GM18861 (cell line): ENCODE data around the gene ANG.
"Not testable (repeated sequence)": the region's sequence is repeated elsewhere in the genome, so short reads cannot be mapped to it uniquely, and the experiment has no call there.

ENCODE experiments used
- ATAC-seq: cut with Tn5 transposase; IDR thresholded peaks from one replicate; pipeline ENCODE4 v1.9.1; 2021; ENCODE audit not compliant: unreplicated experiment

The ANG gene

GRCh38 chr14:20688167-20688839 is at the start of gene ANG:
TSS of gene ANG (plus strand) at chr14:20688764. CDS start at chr14:20693565, 4,801 bp downstream.
- no peak for ATAC-seq

GRCh38 chr14:20641591-20641990 is 47.0 kb upstream of the ANG start, which contains the start of gene OR6S1:
TSS of gene OR6S1 (minus strand) at chr14:20641691. CDS start at chr14:20641691, 0 bp downstream.
- ATAC-seq = no peak

DNA sequence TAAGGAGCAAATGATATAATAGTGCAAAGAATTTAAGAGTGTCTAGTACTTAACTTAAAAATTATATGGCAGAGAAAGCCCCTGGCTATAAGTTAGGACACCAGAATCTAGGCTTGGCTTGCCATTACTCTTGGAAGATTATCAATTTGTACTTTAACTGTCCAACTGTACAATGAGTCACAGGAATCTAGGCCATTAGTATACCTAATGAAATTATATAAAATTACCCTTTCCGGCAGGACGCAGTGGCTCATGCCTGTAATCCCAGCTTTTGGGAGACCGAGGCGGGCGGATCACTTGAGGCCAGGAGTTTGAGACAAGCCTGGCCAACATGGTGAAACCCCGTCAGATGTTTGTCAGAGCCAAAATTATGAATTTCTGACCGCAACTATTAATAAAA is 46.4 kb upstream of the ANG start:
- no peak for ATAC-seq

GRCh38 chr14:20642755-20643154 is 45.8 kb upstream of the ANG start:
- not testable (repeated sequence) for ATAC-seq

GRCh38 chr14:20644520-20644919 is 44.0 kb upstream of the ANG start:
- no peak for ATAC-seq

DNA sequence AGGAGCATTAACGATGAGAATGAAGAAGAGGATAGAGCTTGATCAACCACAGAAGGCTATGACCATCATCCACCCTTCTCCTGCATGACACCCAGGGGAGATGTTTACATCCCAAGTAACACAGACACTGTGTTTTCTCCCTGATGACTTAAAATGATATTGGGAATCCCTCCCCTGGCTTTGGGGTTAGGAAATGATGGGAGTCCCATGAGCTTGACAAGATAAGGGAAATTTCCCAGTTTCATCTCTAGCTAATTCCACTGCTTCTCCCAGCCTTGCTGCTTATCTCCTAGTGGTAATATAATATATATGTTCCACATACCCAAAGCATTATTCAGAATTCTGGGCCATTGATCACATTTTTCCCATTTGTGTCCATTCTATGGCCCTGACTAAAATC is 43.1 kb upstream of the ANG start:
- ATAC-seq = no peak

DNA sequence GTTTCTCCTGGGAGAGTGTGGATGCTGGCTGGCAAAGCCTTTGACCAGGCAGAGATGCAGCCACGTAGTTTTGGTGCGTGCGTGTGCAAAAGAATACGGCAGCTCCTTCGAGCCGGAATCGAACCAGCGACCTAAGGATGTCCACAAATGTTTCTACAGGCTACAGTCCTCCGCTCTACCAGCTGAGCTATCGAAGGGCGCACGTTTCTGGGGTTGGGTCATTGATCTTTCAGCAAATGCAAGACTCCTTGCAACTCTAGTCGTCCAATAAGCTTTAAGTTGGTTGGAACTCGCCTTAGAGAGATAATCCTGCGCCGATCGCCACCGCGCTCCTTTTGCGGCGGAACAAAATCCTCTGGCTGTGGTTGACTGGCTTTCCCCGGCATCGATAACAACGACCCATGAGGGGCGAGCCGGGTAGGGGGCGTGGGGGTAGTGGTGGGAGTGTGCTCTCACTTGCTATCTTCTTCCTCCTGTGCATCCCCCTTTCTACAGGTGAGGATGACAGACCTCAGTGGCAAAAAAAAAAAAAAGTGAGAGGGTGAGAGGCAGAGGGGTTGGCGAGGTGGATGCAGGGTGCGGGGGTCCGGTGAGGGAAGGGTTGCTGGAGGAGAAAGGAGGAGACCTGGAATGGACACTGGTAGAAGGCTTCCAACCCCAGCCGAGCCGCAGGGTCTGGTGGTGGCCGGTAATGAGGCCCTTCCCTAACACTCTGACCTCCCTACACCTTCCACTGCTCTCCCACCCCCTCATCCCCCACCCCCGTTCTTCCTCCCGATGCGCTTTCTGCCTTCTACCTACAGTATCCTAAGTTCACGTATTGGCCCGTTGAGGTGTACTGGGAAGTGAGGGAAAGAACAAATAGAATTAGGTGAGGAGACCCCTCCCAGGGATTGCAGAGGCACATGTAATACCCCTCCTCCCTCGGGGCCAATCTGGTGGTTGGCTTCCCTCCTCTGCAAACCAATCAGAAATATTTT is 35.3 kb upstream of the ANG start:
- peak; percentile 52 for ATAC-seq

DNA sequence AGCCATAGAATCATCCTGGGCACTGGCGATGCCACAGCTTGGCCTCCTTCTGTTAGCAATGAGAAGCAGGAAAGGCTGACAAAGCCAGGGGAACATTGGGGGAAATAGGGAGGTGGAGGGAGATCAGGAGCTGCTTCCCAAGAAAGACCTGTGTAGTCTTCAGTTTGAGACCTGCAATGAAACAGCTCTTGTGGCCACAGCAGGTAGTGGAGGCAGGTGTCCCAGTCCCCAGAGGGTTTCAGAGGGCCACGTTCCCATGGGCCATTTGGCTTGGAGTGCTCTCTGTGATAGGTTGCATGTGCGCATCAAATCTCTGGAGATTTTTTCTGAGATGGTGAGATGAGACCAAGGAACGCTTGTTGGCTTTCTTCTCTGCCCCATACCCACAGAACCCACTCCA is 32.7 kb upstream of the ANG start:
- no peak for ATAC-seq

DNA sequence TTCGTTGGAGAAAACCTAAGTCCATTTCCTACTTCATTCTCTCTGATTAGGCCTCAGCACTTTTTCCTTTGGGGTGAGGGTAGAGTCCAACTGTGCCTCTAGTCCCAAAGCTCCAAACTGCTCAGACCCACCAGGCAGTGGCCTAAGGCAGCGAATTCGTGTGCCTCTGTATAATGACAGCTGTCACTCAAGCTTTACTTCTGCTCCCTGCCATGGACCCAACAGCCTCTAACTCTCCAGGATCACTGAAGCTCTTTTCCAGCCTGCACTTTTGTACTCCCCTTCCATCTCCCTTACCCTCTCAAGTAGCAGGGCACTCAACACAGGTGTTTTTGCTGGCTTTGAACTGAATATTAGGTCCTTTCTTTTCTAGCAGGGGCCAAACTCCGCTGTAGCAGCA is 32.3 kb upstream of the ANG start:
- ATAC-seq = no peak

DNA sequence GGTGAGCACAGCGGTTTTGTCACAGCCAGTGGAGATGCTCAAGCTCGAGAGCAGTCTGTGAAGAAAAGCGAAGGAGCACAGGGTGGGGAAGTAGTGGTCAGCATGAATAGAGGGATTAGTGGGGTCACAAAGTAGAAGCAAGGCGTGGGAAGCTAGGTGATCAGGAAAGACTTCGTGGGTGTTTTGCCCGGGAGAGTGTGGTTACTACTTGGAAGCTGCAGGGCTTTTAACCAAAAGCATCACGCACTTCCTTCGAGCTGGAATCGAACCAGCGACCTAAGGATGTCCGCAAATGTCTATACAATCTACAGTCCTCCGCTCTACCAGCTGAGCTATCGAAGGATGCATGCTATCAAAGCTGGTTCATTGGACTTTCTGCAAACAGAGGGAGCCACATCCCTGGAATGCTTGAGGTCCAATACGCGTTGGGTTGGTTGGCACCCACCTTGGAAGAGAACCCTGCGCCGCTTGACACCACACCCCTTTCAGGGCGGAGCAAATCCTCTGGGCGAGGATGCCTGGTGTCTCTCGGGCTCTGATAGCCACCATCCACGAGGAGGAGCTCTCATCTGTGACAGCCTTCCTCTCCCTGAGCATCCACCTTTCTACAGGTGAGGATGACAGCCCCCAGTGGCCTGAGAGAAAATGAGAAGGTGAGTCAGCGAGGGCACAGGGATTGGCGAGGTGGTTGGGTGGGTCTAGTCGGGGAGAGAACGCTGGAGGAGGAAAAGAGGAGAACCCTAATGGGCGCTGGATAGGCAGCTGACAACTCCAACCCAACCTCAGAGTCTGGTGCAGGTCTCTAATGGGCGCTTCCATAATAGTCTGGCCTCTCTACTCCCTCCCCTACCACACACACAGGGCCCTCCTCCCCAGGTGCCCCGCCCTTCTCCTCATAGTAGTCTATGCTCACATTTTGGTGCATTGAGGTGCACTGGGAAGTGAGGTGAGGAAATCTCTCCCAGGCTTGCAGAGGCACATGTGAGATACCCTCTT is 31.1 kb upstream of the ANG start:
- ATAC-seq = no peak

DNA sequence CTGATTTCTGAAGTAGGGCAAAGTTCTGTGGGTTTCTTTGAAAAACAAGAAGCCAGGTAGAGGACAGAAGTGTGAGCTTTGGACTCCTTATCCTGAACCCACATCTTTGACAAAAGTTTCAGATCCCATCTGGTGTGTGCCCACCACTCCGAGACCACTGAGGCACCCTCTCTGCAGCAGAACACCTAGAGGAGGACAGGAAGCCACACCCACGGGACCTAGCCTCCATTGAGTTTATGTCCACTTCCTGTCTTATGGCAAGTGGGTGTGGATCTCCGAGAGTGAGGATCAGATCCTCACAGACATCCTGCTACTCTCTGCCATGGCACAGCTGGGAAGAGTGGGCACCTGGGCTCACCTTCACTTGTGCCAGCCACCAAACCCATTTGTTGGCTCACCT is 30.3 kb upstream of the ANG start:
- no peak for ATAC-seq

- no peak for ATAC-seq
Measured at GRCh38 chr14:20659336-20659735, 29.2 kb upstream of the ANG start.

DNA sequence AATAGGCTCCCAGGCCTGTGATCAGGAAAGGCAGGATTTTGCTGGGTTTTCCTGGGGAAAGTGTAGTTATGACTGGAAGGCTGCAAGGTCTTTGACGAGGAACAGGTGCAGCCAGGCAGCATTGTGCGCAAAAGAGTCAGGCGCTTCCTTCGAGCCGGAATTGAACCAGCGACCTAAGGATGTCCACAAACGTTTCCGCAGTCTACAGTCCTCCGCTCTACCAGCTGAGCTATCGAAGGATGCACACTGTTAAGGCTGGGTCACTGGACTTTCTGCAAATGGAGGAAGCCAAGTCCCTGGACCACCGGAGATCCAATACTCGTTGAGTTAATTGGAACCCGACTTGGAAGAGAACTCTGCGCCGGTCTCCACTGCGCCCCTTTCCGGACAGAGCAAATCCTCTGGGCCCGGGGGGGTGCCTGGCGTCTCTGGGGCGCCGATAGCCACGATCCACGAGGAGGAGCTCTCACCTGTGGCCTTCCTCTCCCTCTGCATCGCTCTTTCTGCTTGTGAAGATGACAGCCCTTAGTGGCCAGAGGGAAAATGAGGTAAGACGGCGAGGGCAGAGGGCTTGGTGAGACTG is 28.7 kb upstream of the ANG start:
- ATAC-seq = no peak

GRCh38 chr14:20661197-20661596 is 27.4 kb upstream of the ANG start:
- ATAC-seq = no peak

DNA sequence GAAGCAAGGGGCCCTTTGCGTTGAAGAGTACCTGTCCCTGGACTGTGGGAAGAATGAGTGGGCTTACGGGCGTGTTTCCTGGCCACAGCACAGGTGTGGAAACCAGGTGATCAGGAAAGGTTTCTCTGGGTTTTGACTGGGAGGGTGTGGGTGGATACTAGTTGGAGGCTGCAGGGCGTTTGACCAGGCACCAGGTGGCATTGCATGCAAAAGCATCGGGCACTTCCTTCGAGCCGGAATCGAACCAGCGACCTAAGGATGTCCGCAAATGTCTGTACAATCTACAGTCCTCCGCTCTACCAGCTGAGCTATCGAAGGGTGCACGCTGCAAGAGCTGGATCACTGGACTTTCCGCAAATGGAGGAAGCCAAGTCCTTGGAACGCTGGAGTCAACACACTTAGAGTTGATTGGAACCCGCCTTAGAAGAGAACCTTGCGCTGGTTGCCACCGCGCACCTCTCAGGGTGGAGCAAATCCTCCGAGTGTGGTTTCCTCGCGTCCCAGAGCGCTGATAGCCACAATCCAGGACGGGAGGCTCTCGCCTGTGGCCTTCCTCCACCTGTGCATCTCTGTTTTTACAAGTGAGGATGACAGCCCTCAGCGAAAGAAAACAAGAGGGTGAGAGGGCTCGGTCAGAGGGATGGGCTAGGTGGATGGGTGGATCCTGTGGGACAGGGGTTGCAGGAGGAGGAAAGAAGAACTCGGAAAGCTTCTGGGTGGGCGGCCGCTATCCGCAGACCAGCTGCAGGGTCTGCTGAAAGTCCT is 25.4 kb upstream of the ANG start:
- peak; percentile 65 for ATAC-seq

DNA sequence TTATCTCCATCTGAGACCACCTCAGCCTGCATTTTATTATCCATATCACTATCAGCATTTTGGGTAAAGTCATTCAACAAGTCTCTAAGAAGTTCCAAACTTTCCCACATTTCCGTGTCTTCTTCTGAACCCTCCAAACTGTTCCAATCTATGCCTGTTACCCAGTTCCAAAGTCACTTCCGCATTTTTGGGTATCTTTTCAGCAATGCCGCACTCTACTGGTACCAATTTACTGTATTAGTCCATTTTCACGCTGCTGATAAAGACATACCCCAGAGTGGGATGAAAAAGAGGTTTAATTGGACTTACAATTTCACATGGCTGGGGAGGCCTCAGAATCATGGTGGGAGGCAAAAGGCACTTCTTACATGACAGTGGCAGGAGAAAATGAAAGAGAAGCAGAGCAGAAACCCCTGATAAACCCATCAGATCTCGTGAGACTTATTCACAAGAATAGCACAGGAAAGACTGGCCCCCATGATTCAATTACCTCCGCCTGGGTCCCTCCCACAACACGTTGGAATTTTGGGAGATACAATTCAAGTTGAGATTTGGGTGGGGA is 22.1 kb upstream of the ANG start:
- not testable (repeated sequence) for ATAC-seq

- peak; percentile 79 for ATAC-seq
Measured at GRCh38 chr14:20667957-20668356, 20.6 kb upstream of the ANG start.

DNA sequence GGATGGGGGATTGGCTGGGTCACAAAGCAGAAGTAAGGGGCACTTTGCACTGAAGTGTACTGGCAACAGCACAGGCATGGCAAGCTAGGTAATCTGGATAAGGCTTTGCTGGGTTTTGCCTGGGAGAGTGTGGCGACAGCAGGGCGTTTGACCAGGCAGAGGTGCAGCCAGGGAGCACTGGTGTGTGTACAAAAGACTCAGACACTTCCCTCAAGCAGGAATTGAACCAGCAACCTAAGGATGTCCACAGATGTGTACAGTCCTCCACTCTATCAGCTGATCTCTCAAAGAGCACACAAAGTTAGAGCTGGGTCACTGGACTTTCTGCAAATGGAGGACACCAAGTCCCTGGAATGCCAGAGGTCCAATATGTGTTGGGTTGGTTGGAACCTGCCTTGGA is 19.6 kb upstream of the ANG start:
- ATAC-seq = no peak

GRCh38 chr14:20671597-20672283 is 16.8 kb upstream of the ANG start:
- ATAC-seq = peak; percentile 47
